Kidney epithelial cell (primary cell): ENCODE measurements around the gene PTK7. TPM values are rescaled to one million over a fixed set of nuclear protein-coding genes. Genes with fewer than 3 reads are reported as not detected.
A peak's percentile ranks its signal among the peaks of the same experiment; 100 is the strongest.
"Not testable (repeated sequence)": the region's sequence is repeated elsewhere in the genome, so short reads cannot be mapped to it uniquely, and the experiment has no call there.

ENCODE experiments used
- DNase-seq: peaks from one replicate; pipeline ENCODE4 v3.0.0-alpha.2; 2010; ENCODE audit warnings: low read depth
- H3K27me3 ChIP-seq: 2 replicates; pipeline ENCODE4 v1.6.0; 2011; ENCODE audit warnings: low read length; ENCODE audit not compliant: control insufficient read depth, insufficient read depth
- H3K36me3 ChIP-seq: 2 replicates; pipeline ENCODE4 v1.5.1; 2011; ENCODE audit warnings: low read length; ENCODE audit not compliant: control insufficient read depth, insufficient read depth
- H3K4me3 ChIP-seq: 2 replicates; pipeline ENCODE4 v1.5.1; 2011; ENCODE audit warnings: low read depth, mild to moderate bottlenecking, control low read depth, low read length
- total RNA-seq: library from RNA; depleted of rRNA; stranded (reverse); fragments of >200 nt; gene quantifications from 2 replicates; pipeline ENCODE4 v1.2.3, GENCODE V29; 2015
- TF ChIP-seq, protein P1 (sequence below): IDR thresholded peaks from 2 replicates; pipeline ENCODE4 v1.5.1; 2011; ENCODE audit warnings: mild to moderate bottlenecking, moderate library complexity, low read length, control low read depth, inconsistent platforms; ENCODE audit not compliant: insufficient read depth, poor library complexity, severe bottlenecking

PTK7 gene
- total RNA-seq, 1 donor from 2014 or later, result 169 TPM

- DNase-seq, result no peak
- Histone ChIP-seq H3K36me3 (peaks cover 4% of the 10 kb centered on the region), H3K4me3 (no peak overlapping the region), H3K27me3 (no peaks in the 10 kb centered on the region)
- TF ChIP-seq, protein P1, sequence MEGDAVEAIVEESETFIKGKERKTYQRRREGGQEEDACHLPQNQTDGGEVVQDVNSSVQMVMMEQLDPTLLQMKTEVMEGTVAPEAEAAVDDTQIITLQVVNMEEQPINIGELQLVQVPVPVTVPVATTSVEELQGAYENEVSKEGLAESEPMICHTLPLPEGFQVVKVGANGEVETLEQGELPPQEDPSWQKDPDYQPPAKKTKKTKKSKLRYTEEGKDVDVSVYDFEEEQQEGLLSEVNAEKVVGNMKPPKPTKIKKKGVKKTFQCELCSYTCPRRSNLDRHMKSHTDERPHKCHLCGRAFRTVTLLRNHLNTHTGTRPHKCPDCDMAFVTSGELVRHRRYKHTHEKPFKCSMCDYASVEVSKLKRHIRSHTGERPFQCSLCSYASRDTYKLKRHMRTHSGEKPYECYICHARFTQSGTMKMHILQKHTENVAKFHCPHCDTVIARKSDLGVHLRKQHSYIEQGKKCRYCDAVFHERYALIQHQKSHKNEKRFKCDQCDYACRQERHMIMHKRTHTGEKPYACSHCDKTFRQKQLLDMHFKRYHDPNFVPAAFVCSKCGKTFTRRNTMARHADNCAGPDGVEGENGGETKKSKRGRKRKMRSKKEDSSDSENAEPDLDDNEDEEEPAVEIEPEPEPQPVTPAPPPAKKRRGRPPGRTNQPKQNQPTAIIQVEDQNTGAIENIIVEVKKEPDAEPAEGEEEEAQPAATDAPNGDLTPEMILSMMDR, result no peak
Observed at GRCh38 chr6:43127877-43128276, 51.8 kb downstream of the PTK7 start.

GRCh38 chr6:43128926-43129325, 52.8 kb downstream of the PTK7 start:
- TF ChIP-seq, protein P1, result no peak
- peaks cover 4% of the 10 kb centered on the region for H3K36me3 ChIP-seq
- no peaks in the 10 kb centered on the region for H3K27me3 ChIP-seq
- H3K4me3 ChIP-seq, result no peak overlapping the region
- no peak for DNase-seq

DNA sequence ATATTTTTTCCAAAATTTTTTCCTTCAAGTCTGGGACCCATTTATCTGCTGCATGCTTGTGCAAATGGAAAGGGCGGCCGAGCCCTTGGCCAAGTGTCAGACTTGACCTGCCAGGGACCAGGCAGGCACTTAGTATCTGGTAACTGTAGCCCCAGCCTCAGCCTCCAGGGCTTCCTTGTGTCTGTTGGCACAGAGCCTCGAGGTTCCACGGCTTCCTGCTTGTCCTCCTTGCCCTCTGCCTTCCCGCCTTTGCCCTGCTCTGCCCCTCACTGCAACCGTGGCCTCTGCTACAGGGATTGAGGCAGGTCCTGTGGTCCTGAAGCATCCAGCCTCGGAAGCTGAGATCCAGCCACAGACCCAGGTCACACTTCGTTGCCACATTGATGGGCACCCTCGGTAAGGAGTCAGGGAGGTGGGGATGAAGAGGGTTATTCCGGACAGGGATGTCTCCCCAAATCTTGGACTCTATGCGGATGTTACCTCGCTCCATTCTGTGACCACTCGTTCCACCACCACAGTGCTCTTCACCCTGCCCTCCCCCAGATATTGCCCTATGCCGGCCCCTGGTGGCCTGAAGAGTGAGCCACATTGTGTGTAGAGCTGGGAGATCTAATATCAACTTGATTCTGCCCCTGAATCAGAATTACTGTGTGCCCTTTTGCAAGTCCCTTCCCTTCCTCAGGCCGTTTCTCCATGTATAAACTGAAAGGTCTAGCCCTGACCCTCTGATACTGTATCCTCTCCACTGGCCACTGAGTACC, 53.5 kb downstream of the PTK7 start:
- peaks cover 4% of the 10 kb centered on the region for H3K36me3 ChIP-seq
- H3K27me3 ChIP-seq, result no peaks in the 10 kb centered on the region
- TF ChIP-seq, protein P1, result peak; percentile 79
- no peak overlapping the region for H3K4me3 ChIP-seq
- DNase-seq, result no peak

DNA sequence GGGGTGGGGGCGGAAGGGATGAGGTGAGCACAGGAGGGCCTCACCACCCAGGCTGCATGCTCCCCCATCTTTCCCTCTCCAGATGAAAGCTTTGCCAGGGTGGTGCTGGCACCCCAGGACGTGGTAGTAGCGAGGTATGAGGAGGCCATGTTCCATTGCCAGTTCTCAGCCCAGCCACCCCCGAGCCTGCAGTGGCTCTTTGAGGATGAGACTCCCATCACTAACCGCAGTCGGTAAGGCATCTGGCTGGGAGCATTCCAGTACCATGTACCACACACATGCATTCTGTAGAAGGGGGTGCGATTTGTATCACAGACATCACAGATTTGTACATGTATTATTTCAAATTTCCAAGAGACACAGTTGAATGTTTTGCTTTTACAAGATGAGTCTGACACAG, 54.3 kb downstream of the PTK7 start:
- TF ChIP-seq, protein P1, result no peak
- peaks cover 4% of the 10 kb centered on the region for H3K36me3 ChIP-seq
- DNase-seq, result no peak
- H3K27me3 ChIP-seq, result no peaks in the 10 kb centered on the region
- no peak overlapping the region for H3K4me3 ChIP-seq

GRCh38 chr6:43131379-43131778, 55.3 kb downstream of the PTK7 start:
- DNase-seq, H3K4me3 ChIP-seq, H3K36me3 ChIP-seq: not testable (repeated sequence)

DNA sequence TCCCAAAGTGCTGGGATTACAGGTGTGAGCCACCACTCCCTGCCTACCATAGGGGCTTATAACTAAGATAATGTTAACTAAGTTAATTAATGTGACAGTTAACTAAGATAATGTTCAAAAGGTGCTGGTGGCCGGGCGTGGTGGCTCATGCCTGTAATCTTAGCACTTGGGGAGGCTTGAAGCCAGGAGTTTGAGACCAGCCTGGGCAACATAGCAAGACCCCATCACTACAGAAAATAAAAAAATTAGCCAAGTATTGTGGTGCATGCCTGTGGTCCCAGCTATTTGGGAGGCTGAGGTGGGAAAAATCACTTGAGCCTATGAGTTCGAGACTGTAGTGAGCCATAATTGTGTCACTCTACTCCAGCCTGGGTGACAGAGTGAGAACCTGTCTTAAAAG, 62.2 kb downstream of the PTK7 start:
- Histone ChIP-seq H3K27me3 (no peaks in the 10 kb centered on the region), H3K4me3 (no peak overlapping the region), H3K36me3 (no peaks in the 10 kb centered on the region)
- TF ChIP-seq, protein P1, result no peak
- DNase-seq, result no peak

More at GRCh38 chr6:43131379-43131778, 55.3 kb downstream of the PTK7 start:
- H3K27me3 ChIP-seq, result not testable (repeated sequence)

DNA sequence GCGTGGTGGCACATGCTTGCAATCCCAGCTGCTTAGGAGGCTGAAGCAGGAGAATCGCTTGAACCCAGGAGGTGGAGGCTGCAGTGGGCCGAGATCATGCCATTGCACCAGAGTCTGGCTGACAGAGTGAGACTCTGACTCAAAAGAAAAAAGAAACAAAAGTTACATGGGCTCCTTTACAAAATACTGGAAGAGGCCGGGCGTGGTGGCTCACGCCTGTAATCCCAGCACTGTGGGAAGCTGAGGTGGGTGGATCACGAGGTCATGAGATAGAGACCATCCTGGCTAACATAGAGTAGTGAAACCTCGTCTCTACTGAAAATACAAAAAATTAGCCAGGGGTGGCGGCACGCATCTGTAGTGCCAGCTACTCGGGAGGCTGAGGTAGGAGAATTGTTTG, 63.9 kb downstream of the PTK7 start:
- not testable (repeated sequence) for H3K36me3 ChIP-seq, DNase-seq, H3K4me3 ChIP-seq, H3K27me3 ChIP-seq
